HG03457 (cell line): ENCODE measurements around the gene BRD4.

Source experiments
- ATAC-seq: cut with Tn5 transposase; IDR thresholded peaks from one replicate; pipeline ENCODE4 v1.9.1; 2021; ENCODE audit warnings: moderate number of reproducible peaks; ENCODE audit not compliant: unreplicated experiment

The BRD4 gene

GRCh38 chr19:15316498-15316897 is 15.8 kb downstream of the BRD4 start:
- ATAC-seq: no peak

GRCh38 chr19:15315101-15315500 is 17.2 kb downstream of the BRD4 start:
- ATAC-seq: no peak

- no peak for ATAC-seq
These were observed 18.6 kb downstream of the BRD4 start for GRCh38 chr19:15313649-15314279.

GRCh38 chr19:15307169-15307568 is 25.2 kb downstream of the BRD4 start:
- no peak for ATAC-seq

GRCh38 chr19:15305582-15306334 is 26.6 kb downstream of the BRD4 start:
- no peak for ATAC-seq

GRCh38 chr19:15304140-15304705 is 28.1 kb downstream of the BRD4 start:
- no peak for ATAC-seq

- no peak for ATAC-seq
These were observed 29.1 kb downstream of the BRD4 start for GRCh38 chr19:15303105-15303780.

- ATAC-seq: no peak
These were observed 31.7 kb downstream of the BRD4 start for GRCh38 chr19:15300533-15301197.

GRCh38 chr19:15299568-15300409 is 32.5 kb downstream of the BRD4 start:
- no peak for ATAC-seq

- ATAC-seq: no peak
These were observed 33.3 kb downstream of the BRD4 start for GRCh38 chr19:15298847-15299567.

GRCh38 chr19:15297416-15298224 is 34.7 kb downstream of the BRD4 start:
- no peak for ATAC-seq

GRCh38 chr19:15296841-15297415 is 35.4 kb downstream of the BRD4 start:
- no peak for ATAC-seq

- ATAC-seq: no peak
These were observed 36.0 kb downstream of the BRD4 start for GRCh38 chr19:15296353-15296752.

GRCh38 chr19:15294561-15294990 is 37.8 kb downstream of the BRD4 start:
- no peak for ATAC-seq

- no peak for ATAC-seq
These were observed 38.4 kb downstream of the BRD4 start for GRCh38 chr19:15293781-15294491.

- ATAC-seq: no peak
These were observed 39.3 kb downstream of the BRD4 start for GRCh38 chr19:15292847-15293582.

GRCh38 chr19:15292140-15292539 is 40.2 kb downstream of the BRD4 start:
- no peak for ATAC-seq
